Keratinocyte (primary cell): Measurements from ENCODE around the gene BACH1. TPM values are rescaled to one million over a fixed set of nuclear protein-coding genes. Genes with fewer than 3 reads are reported as not detected.

ENCODE experiments used
- DNase-seq: peaks from one replicate; pipeline ENCODE4 v3.0.0-alpha.2; 2011; ENCODE audit warnings: low read depth, missing footprints, low spot score
- FAIRE-seq: peaks from 2 replicates; lab custom pipeline; 2011; peaks lifted over from hg19 to GRCh38; lab: Jason Lieb, UNC
- H2AFZ ChIP-seq: 2 replicates; pipeline ENCODE4 v1.6.0; 2012; ENCODE audit warnings: low read length, control low read depth, inconsistent platforms; ENCODE audit not compliant: control insufficient read depth
- H3K27ac ChIP-seq: 2 replicates; pipeline ENCODE4 v1.5.1; 2011; ENCODE audit warnings: low read length; ENCODE audit not compliant: control insufficient read depth, insufficient read depth
- H3K27me3 ChIP-seq: 3 replicates; pipeline ENCODE4 v1.6.0; 2011; ENCODE audit warnings: low read length; ENCODE audit not compliant: control insufficient read depth, insufficient read depth; ENCODE audit errors: extremely low read depth
- H3K36me3 ChIP-seq, 2 experiments: 2 replicates in 1 of 2; 3 replicates in 1 of 2; pipeline ENCODE4 v1.5.1; 2011; ENCODE audit warnings: low read length in 2 of 2, mild to moderate bottlenecking in 1 of 2; ENCODE audit not compliant: control insufficient read depth in 2 of 2, insufficient read depth in 2 of 2; ENCODE audit errors: extremely low read depth in 1 of 2
- H3K4me1 ChIP-seq: 3 replicates; pipeline ENCODE4 v1.5.1; 2011; ENCODE audit warnings: low read length; ENCODE audit not compliant: control insufficient read depth, insufficient read depth; ENCODE audit errors: extremely low read depth
- H3K4me2 ChIP-seq: 3 replicates; pipeline ENCODE4 v1.6.0; 2011; ENCODE audit warnings: low read depth, low read length; ENCODE audit not compliant: control insufficient read depth, insufficient read depth; ENCODE audit errors: extremely low read depth
- H3K4me3 ChIP-seq, 3 experiments: fragments of 200-600 bp in 1 of 3; sonication (generic) in 1 of 3; 2 replicates in 2 of 3; 3 replicates in 1 of 3; pipeline ENCODE4 v1.5.1; 2011 to 2016; ENCODE audit warnings: low read length in 3 of 3, mild to moderate bottlenecking in 3 of 3, control low read depth in 2 of 3, inconsistent platforms in 1 of 3, low read depth in 1 of 3, mixed read lengths in 1 of 3, mixed run types in 1 of 3, moderate library complexity in 1 of 3; ENCODE audit not compliant: control insufficient read depth in 2 of 3, insufficient read depth in 2 of 3; ENCODE audit errors: extremely low read depth in 1 of 3
- H3K79me2 ChIP-seq: 2 replicates; pipeline ENCODE4 v1.6.0; 2012; ENCODE audit warnings: low read length; ENCODE audit not compliant: control insufficient read depth, insufficient read depth
- H3K9ac ChIP-seq: 3 replicates; pipeline ENCODE4 v1.6.0; 2011; ENCODE audit warnings: low read length; ENCODE audit not compliant: control insufficient read depth, insufficient read depth; ENCODE audit errors: extremely low read depth
- H3K9me1 ChIP-seq: 3 replicates; pipeline ENCODE4 v1.6.0; 2011; ENCODE audit warnings: low read length; ENCODE audit not compliant: control insufficient read depth, insufficient read depth; ENCODE audit errors: extremely low read depth
- H3K9me3 ChIP-seq: 2 replicates; pipeline ENCODE4 v1.5.1; 2012; ENCODE audit warnings: low read depth, low read length; ENCODE audit not compliant: control insufficient read depth
- H4K20me1 ChIP-seq: 3 replicates; pipeline ENCODE4 v1.6.0; 2011; ENCODE audit warnings: low read length; ENCODE audit not compliant: control insufficient read depth, insufficient read depth; ENCODE audit errors: extremely low read depth
- CTCF ChIP-seq, 3 experiments: IDR thresholded peaks in 1 of 3; conservative IDR thresholded peaks in 1 of 3; optimal IDR thresholded peaks in 1 of 3; 2 replicates in 2 of 3; 3 replicates in 1 of 3; pipeline versions ENCODE3 to v1.5.1; 2011; ENCODE audit warnings: low read length in 3 of 3, mild to moderate bottlenecking in 3 of 3, moderate library complexity in 2 of 3, control low read depth in 1 of 3, inconsistent platforms in 1 of 3; ENCODE audit not compliant: insufficient read depth in 2 of 3; ENCODE audit errors: extremely low read depth in 1 of 3
- EZH2 ChIP-seq: IDR thresholded peaks from one replicate; pipeline ENCODE4 v1.6.1; 2012; ENCODE audit warnings: inconsistent platforms, mild to moderate bottlenecking, low read length, moderate library complexity
- dilution Hi-C: fragments of 300-500 bp; cut with MboI; formaldehyde crosslinking; loops from one replicate; pipeline ENCODE4 v1.7.0; 2020; ENCODE audit warnings: low sequenced_read_pairs; ENCODE audit not compliant: extremely low pct_ligation_motif_present
- polyA plus RNA-seq, 5 experiments: library from polyadenylated mRNA; depleted of rRNA in 3 of 5; stranded (reverse) in 3 of 5; stranded (forward) in 1 of 5; unstranded in 1 of 5; fragments of >200 nt; gene quantifications; 1 replicate in 1 of 5; 2 replicates in 3 of 5; 3 replicates in 1 of 5; pipeline versions ENCODE4 v1.2.1 to v1.2.3, GENCODE V29; 2011 to 2012; ENCODE audit warnings: missing spikeins in 2 of 5, low read depth in 1 of 5, low replicate concordance in 1 of 5

The BACH1 gene
- polyA plus RNA-seq, 1 donor (not counting 4 experiments of a cell fraction or from before 2014, with no cell fraction given) = 33.1 TPM

- Histone ChIP-seq H3K27me3 (no peaks in the 10 kb centered on the region), H3K27ac (no peak overlapping the region), H3K9me3 (no peaks in the 10 kb centered on the region), H3K36me3 (no peaks in the 10 kb centered on the region), H3K9me1 (no peaks in the 10 kb centered on the region), H2AFZ (no peak overlapping the region), H3K4me1 (peaks cover 5% of the 10 kb centered on the region), H3K9ac (no peak overlapping the region), H3K4me3 (no peak overlapping the region), H3K4me2 (no peak overlapping the region), H3K79me2 (no peaks in the 10 kb centered on the region), H4K20me1 (no peaks in the 10 kb centered on the region)
- TF ChIP-seq CTCF (optimal IDR thresholded peaks at IDR 0.05 in 1 of 3, IDR thresholded peaks at IDR 0.05 in 1 of 3, conservative IDR thresholded peaks at IDR 0.05 in 1 of 3; ENCODE audit: extremely low read depth in 1 of 3, insufficient read depth in 2 of 3, low read length in 3 of 3) (no peak), EZH2 (no peak)
- FAIRE-seq (no peak), DNase-seq (no peak)
- dilution Hi-C loops = no loop called here
These were observed 26.8 kb upstream of the BACH1 start for GRCh38 chr21:29271927-29272333.

- no peaks in the 10 kb centered on the region for H4K20me1 ChIP-seq
- no peak overlapping the region for H3K4me3 ChIP-seq
- no peak overlapping the region for H3K27ac ChIP-seq
- no peaks in the 10 kb centered on the region for H3K79me2 ChIP-seq
- H3K4me2 ChIP-seq = no peak overlapping the region
- no peaks in the 10 kb centered on the region for H3K9me3 ChIP-seq
- no peaks in the 10 kb centered on the region for H3K4me1 ChIP-seq
- no peaks in the 10 kb centered on the region for H3K27me3 ChIP-seq
- no peaks in the 10 kb centered on the region for H3K36me3 ChIP-seq
- FAIRE-seq (no peak), DNase-seq (no peak)
- no peak for TF ChIP-seq CTCF (optimal IDR thresholded peaks at IDR 0.05 in 1 of 3, IDR thresholded peaks at IDR 0.05 in 1 of 3, conservative IDR thresholded peaks at IDR 0.05 in 1 of 3; ENCODE audit: extremely low read depth in 1 of 3, insufficient read depth in 2 of 3, low read length in 3 of 3)
- no peak for TF ChIP-seq EZH2
- dilution Hi-C loops = no loop called here
- H3K9me1 ChIP-seq = no peaks in the 10 kb centered on the region
- H3K9ac ChIP-seq = no peak overlapping the region
- H2AFZ ChIP-seq = no peak overlapping the region
These were observed 21.3 kb upstream of the BACH1 start for GRCh38 chr21:29277442-29277841.
